ENCODE data around the gene SLC1A2.

Gene SLC1A2

GRCh38 chr11:35270342-35270741 is 149.0 kb downstream of the SLC1A2 start:
- no peak for DNase-seq (ENCODE audit: low spot score)

GRCh38 chr11:35267504-35267903 is 151.9 kb downstream of the SLC1A2 start:
- no peak for DNase-seq (ENCODE audit: low spot score)

DNA sequence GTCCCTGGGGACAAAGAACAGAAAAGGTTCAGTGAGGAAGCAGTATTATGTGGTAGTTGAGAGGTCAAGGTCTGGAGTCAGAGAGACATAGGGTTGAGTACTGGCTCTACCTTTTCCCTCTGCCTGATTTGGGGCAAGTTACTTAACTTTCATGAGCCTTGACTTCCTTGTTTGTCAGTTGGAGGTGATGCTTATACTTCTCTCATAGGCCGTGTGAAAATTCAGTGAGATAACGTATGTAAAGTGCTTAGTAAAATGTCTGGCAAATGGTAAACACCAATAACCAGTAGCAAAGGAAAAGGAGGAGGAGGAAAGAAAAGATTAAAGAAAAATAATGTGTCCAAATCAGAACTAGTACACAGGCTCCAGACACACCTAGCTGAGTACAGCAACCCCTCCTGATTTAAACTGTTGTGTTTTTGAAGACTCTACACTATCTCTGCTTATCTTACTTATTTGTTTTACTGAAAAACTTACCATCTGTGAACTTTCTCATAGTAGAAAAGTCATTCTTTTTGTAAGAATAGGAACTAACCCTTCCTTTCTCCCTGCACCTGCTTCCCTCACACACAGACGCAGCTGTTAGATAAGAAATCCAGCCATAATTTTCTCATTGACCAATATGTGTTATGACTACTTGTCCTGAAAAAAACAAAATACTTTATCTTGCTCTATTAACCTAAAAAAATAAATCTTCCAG is 153.5 kb downstream of the SLC1A2 start:
- DNase-seq (ENCODE audit: low spot score): no peak

GRCh38 chr11:35262735-35263134 is 156.6 kb downstream of the SLC1A2 start:
- no peak for DNase-seq (ENCODE audit: low spot score)

DNA sequence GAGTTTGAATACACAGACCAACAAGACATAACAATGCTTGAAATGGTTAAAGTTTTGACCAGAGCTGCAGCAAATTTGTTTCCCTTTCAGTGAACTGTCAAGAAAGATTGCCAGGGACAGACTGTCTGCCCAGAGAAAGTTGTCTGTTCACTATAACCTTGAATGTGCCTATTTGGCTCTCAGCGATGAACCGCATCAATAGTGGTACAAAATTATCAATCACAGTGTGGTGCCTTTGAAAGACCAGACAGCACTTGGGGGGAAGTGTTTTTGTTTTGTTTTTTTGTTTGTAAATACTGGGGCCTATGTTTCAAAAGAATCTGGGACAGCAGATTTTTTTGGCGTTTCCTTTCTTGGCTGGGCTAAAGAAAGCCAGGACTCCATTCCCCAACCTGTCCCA is 157.3 kb downstream of the SLC1A2 start:
- peak; percentile 44 for DNase-seq (ENCODE audit: low spot score)

DNA sequence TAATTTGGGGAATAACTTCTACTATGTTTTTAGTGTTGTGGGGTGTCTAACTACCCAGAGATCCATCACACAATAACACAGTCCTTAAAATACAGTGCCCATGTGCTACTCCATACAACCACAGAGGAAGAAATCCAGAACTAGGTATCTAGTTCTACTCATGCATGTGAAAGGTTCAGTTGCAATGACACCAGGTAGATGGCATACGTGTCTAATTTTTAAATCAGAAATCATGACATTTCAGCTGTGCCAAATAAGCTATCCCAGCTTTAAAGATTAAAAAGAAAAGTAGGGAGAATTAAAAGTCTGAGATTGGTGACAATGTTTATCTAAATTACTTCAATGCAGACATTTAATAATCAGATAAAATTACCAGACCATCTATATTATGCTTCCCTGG is 158.2 kb downstream of the SLC1A2 start:
- no peak for DNase-seq (ENCODE audit: low spot score)

DNA sequence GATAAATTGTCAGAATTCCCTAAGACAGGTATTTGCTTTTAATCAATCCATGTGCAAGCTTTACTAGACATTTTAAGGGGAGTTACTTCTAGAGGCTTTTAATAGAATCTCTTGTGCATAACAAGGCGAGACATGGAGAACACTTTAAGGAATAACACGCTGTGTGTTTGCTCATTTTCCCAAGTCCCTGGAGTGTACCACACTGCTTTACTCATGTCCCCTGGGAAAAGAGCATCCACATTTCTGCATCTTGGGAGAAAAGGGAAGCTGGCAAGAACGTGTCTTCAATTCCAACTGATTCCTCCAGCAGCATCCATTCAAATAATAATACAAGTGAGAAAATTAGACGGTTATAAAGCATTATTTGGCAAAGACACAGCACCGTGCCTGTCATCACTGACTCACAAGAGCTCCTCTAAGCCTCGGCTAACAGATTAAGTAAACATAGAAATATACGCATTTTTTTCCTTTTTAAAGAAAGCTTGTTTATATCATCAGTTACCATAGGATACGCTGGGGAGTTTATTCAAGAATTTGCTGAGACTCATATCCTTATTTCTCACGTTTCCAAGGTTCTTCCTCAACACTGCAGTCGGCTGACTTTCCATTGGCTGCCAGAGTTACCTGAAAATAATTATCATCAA is 158.9 kb downstream of the SLC1A2 start:
- DNase-seq (ENCODE audit: low spot score): no peak

DNA sequence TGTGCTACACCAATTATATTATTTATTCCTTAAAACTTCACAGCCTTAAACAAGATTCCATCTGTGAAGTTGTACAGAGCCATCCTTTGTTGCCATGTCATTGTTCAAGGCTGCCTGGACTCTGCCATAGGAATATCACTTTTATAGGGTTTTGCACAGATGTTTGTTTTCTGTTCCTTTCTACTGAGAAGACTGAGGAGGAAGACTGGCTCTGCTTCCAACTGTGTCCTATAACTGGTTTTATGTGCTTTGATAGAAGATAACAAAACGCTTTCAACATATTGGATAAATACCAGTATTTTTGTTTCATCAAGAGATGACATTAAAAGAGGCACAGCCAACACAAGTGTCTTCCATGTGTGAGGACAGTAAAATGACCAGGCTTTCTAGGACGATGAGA is 159.8 kb downstream of the SLC1A2 start:
- no peak for DNase-seq (ENCODE audit: low spot score)

GRCh38 chr11:35257281-35257680 is 162.1 kb downstream of the SLC1A2 start:
- DNase-seq (ENCODE audit: low spot score): no peak

DNA sequence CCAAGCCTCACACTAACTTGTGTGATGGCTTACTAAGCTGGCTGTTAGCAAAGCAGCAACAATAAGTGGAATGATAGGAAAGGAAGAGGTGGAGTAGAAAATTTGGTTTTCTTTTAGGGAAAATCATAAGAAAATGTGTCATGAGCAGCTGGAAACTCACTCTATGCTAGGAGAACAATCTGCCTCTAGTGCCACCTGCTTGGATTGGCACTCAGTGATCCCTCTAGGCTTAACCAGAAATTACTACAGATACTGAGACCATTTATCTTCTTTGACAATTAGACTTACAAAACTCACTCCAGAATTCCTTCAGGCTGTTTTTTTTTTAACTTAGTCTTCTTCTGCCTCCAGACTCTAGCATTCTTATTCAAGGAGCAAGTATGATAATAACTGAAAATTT is 163.1 kb downstream of the SLC1A2 start:
- no peak for DNase-seq (ENCODE audit: low spot score)

- no peak for DNase-seq (ENCODE audit: low spot score)
Measured at GRCh38 chr11:35255514-35255913, 163.8 kb downstream of the SLC1A2 start.

GRCh38 chr11:35253237-35253636 is 166.1 kb downstream of the SLC1A2 start:
- DNase-seq (ENCODE audit: low spot score): no peak

GRCh38 chr11:35250621-35251020 is 168.7 kb downstream of the SLC1A2 start:
- DNase-seq (ENCODE audit: low spot score): no peak

DNA sequence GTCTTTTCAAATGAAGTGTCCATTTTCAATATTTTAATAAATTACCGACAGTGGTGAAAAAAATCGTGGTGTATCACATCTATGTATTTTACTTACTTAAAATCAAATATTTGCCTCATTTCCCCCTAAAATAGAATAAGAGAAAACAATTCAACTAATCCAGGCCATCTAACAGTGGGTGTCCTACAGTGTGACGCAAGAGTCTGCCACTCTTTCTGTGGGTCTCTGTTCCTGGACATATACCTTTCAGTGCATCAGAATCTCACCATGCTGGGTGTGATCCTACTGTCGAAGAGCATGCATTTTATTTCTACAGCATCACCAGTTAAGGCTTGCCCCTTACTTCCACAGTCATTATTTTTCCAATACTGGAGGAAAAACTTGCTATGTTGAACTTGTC is 169.2 kb downstream of the SLC1A2 start:
- DNase-seq (ENCODE audit: low spot score): no peak

GRCh38 chr11:35248558-35249323 is 170.6 kb downstream of the SLC1A2 start:
- no peak for DNase-seq (ENCODE audit: low spot score)

- DNase-seq (ENCODE audit: low spot score): no peak
Measured at GRCh38 chr11:35247863-35248262, 171.5 kb downstream of the SLC1A2 start.

DNA sequence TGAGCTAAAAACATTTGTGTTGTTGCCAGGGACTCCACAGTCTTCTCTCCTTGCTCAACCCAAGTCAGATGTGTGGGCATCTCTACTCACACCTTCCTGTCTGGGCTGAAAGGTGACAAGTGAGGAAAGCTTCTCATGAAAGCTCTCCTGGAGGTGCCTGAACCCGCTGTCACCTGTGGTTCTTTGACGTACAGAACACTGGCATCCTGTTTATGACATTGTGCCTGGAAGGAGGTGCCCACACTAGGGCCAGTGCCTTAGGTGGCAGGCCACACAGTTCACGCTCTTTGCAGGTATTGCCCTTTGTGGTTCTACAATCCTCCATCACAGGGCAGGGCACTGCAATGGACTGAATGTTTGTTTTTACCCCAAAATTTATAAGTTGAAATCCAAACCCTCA is 171.9 kb downstream of the SLC1A2 start:
- DNase-seq (ENCODE audit: low spot score): no peak

- DNase-seq (ENCODE audit: low spot score): no peak
Measured at GRCh38 chr11:35246745-35247144, 172.6 kb downstream of the SLC1A2 start.

GRCh38 chr11:35245786-35246185 is 173.6 kb downstream of the SLC1A2 start:
- no peak for DNase-seq (ENCODE audit: low spot score)

GRCh38 chr11:35245056-35245455 is 174.3 kb downstream of the SLC1A2 start:
- no peak for DNase-seq (ENCODE audit: low spot score)

GRCh38 chr11:35243774-35244173 is 175.6 kb downstream of the SLC1A2 start:
- no peak for DNase-seq (ENCODE audit: low spot score)

- no peak for DNase-seq (ENCODE audit: low spot score)
Measured at GRCh38 chr11:35242412-35243242, 176.7 kb downstream of the SLC1A2 start.
